HFFc6 (cell line): ENCODE results near the gene DLG2. TPM values are rescaled to one million over a fixed set of nuclear protein-coding genes. Genes with fewer than 3 reads are reported as not detected.

Experiments used
- DNase-seq: peaks from one replicate; pipeline ENCODE4 v3.0.0-alpha.2; 2018
- H3K27ac Mint-ChIP-seq: 2 replicates; pipeline ENCODE4 v1.8.0; 2020; ENCODE audit warnings: mild to moderate bottlenecking, mixed read lengths
- H3K27me3 Mint-ChIP-seq: 2 replicates; pipeline ENCODE4 v1.8.0; 2021; ENCODE audit warnings: mild to moderate bottlenecking, moderate library complexity, mixed read lengths; ENCODE audit not compliant: insufficient read depth
- H3K36me3 Mint-ChIP-seq: 2 replicates; pipeline ENCODE4 v1.8.0; 2021; ENCODE audit warnings: low read depth, mixed read lengths
- H3K4me1 Mint-ChIP-seq: 2 replicates; pipeline ENCODE4 v1.8.0; 2020; ENCODE audit warnings: low read depth, mixed read lengths
- H3K4me3 Mint-ChIP-seq: 2 replicates; pipeline ENCODE4 v1.8.0; 2020; ENCODE audit warnings: mild to moderate bottlenecking, moderate library complexity, mixed read lengths
- H3K9me3 Mint-ChIP-seq: 2 replicates; pipeline ENCODE4 v1.8.0; 2020; ENCODE audit warnings: mild to moderate bottlenecking, mixed read lengths
- total RNA-seq, 6 experiments: library from RNA; stranded (reverse); fragmentation: NEBNext Ultra II Directional; extraction: Animal tissue kit (Norgen Biotek cat#: 25700); gene quantifications; 2 replicates in 1 of 6; 3 replicates in 5 of 6; pipeline ENCODE4 v1.2.3, GENCODE V29; 2021
- TF ChIP-seq, protein P1 (sequence below): fragments of 200-600 bp; sonication (generic); IDR thresholded peaks from 2 replicates; pipeline ENCODE4 v1.5.0; 2021; ENCODE audit warnings: antibody characterized with exemption, mild to moderate bottlenecking

The DLG2 gene
- total RNA-seq, 6 experiments from 2014 or later, result 0.39 to 1.00 (median 0.80) TPM; not detected in 1

DNA sequence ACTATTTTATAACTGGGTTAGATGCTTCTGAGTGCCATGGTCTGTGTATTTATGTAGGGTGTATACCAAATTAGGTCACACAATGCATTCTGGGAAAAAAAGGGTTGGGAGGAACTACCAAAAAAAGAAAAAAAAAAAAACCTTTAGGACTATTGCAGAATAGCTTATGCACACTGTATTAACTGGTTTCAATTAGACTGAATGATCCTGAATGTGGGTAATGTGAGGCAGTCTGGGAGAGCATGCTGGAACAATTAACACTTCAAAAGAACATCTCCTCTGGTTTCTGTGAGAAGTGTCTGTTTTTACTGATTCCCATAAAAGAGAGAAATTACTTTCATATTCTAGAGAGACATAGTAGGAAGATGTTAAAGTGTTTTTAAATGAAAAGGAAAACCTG is 521.3 kb downstream of the DLG2 start:
- no peak overlapping the region for H3K27ac Mint-ChIP-seq
- TF ChIP-seq, protein P1, sequence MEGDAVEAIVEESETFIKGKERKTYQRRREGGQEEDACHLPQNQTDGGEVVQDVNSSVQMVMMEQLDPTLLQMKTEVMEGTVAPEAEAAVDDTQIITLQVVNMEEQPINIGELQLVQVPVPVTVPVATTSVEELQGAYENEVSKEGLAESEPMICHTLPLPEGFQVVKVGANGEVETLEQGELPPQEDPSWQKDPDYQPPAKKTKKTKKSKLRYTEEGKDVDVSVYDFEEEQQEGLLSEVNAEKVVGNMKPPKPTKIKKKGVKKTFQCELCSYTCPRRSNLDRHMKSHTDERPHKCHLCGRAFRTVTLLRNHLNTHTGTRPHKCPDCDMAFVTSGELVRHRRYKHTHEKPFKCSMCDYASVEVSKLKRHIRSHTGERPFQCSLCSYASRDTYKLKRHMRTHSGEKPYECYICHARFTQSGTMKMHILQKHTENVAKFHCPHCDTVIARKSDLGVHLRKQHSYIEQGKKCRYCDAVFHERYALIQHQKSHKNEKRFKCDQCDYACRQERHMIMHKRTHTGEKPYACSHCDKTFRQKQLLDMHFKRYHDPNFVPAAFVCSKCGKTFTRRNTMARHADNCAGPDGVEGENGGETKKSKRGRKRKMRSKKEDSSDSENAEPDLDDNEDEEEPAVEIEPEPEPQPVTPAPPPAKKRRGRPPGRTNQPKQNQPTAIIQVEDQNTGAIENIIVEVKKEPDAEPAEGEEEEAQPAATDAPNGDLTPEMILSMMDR, result no peak
- no peaks in the 10 kb centered on the region for H3K36me3 Mint-ChIP-seq
- no peaks in the 10 kb centered on the region for H3K27me3 Mint-ChIP-seq
- H3K4me3 Mint-ChIP-seq, result no peak overlapping the region
- no peak for DNase-seq
- no peaks in the 10 kb centered on the region for H3K9me3 Mint-ChIP-seq
- no peaks in the 10 kb centered on the region for H3K4me1 Mint-ChIP-seq

DNA sequence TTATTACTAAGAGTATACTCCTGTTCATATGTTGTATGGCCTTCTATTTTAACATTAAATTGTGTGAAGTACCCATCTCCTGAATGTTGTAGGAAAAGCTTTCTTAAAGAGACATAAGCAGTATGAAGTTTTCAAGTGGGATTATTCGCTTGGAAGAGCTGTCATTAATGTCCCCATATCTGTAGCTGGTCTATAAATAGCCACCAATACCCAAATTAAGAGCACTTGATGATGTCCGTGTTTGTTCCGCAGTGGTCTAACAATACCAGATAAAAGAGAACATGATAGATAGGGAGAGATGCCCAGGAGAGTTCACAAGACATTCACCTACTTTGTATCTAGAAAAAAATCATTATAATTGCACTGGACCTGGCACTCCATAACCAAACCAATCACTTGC is 527.6 kb downstream of the DLG2 start:
- Mint-ChIP-seq H3K36me3 (0 out of 2 replicates have a peak, but pooled peaks cover 5% of the 10 kb centered on the region), H3K4me1 (no peaks in the 10 kb centered on the region), H3K9me3 (peaks cover 9% of the 10 kb centered on the region; the same call in 1 of the 2 replicates), H3K4me3 (no peak overlapping the region), H3K27me3 (no peaks in the 10 kb centered on the region), H3K27ac (no peak overlapping the region)
- TF ChIP-seq, protein P1, result no peak
- DNase-seq, result no peak

DNA sequence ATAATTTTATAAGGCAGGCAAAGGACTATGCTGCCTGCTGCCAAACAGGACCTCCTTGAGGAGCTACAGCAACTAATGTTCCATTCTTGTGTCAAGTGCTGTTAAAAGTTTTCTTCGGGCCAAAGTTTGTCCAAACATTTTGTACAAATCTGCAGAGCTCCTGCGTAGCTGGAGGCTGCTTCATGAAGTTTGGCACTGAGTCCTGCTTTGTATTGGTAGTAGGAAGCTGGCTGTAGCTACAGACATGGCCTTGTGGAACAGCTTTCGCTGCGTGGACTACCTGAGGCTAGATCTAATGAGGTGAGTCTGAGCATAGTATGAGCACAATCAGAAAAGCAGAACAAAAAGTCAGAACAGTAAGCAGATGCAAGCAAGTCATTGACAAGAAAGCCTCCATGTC is 528.1 kb downstream of the DLG2 start:
- no peaks in the 10 kb centered on the region for H3K4me1 Mint-ChIP-seq
- TF ChIP-seq, protein P1, result no peak
- DNase-seq, result no peak
- H3K9me3 Mint-ChIP-seq, result peaks cover 9% of the 10 kb centered on the region; the same call in 1 of the 2 replicates
- 0 out of 2 replicates have a peak, but pooled peaks cover 5% of the 10 kb centered on the region for H3K36me3 Mint-ChIP-seq
- no peaks in the 10 kb centered on the region for H3K27me3 Mint-ChIP-seq
- no peak overlapping the region for H3K4me3 Mint-ChIP-seq
- no peak overlapping the region for H3K27ac Mint-ChIP-seq

DNA sequence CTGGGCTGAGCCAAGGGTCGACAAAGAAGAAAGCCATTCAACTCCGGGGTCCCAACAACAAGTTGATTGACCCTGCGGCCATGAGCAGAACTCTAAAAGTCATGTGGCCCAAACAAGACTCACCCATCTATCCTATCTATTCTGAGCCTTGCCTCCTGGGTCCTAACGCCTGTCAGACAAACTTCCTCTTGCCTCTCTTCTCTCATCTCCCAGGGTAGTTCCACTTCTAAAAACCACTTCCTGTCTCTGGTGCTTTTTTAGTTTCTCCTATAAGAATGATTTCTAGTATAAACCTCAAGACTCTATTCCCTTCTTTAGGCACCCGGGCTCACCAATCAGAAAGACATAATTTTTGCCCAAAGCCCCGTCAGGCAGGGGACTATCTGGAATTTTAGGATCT is 530.2 kb downstream of the DLG2 start:
- Mint-ChIP-seq H3K36me3 (peaks cover 5% of the 10 kb centered on the region; the same call in 1 of the 2 replicates), H3K9me3 (peaks cover 9% of the 10 kb centered on the region; the same call in 1 of the 2 replicates), H3K4me1 (peaks cover under 1% of the 10 kb centered on the region; the same call in 1 of the 2 replicates), H3K27me3 (no peaks in the 10 kb centered on the region), H3K4me3 (no peak overlapping the region), H3K27ac (no peak overlapping the region)
- TF ChIP-seq, protein P1, result no peak
- DNase-seq, result no peak

DNA sequence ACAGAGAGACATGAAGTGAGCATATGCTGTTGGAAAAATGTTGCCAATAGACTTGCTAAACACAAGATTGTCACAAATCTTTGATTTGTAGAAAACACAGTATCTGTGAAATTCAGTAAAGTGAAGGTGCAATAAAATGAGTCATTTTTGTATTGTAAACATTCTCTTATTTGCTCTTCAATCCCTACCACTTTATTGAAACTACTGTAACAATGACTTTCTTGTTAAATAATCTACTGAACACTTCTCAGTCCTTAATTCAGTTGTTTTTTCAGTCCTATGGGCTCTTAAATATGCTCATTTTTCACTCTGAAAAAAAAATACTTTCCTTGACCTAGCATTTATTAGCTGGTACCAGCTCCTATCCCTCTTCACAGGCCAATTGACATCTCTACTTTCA is 531.9 kb downstream of the DLG2 start:
- H3K4me3 Mint-ChIP-seq, result no peak overlapping the region
- TF ChIP-seq, protein P1, result no peak

More for the DNA sequence above, 531.9 kb downstream of the DLG2 start:
- Mint-ChIP-seq H3K27me3 (no peaks in the 10 kb centered on the region), H3K27ac (no peak overlapping the region), H3K36me3 (peaks cover 5% of the 10 kb centered on the region; the same call in 1 of the 2 replicates), H3K9me3 (peaks cover 9% of the 10 kb centered on the region; the same call in 1 of the 2 replicates), H3K4me1 (peaks cover 16% of the 10 kb centered on the region; the same call in 1 of the 2 replicates)
- no peak for DNase-seq
